ENCODE results near the gene ANKRD6.

GRCh38 chr6:89481695-89482094 is 48.7 kb downstream of the ANKRD6 start:
- TF ChIP-seq CTCF (conservative IDR thresholded peaks at IDR 0.05; ENCODE audit: low read depth, low read length) (no peak), EZH2 (IDR thresholded peaks at IDR 0.05; ENCODE audit: low read length, unreplicated experiment) (no peak)

Data from PC-3 (cell line).